SK-N-MC (cell line): Measurements from ENCODE around the gene ZNF384.
A peak's percentile ranks its signal among the peaks of the same experiment; 100 is the strongest.

Experiments
- DNase-seq: peaks from one replicate; pipeline ENCODE4 v3.0.0-alpha.2; 2011; ENCODE audit warnings: low read depth, low spot score
- H3K27ac ChIP-seq: fragments of 200-600 bp; sonication (generic); 2 replicates; pipeline ENCODE4 v1.5.1; 2016; ENCODE audit warnings: mixed run types
- H3K36me3 ChIP-seq: fragments of 200-600 bp; sonication (generic); 2 replicates; pipeline ENCODE4 v1.6.1; 2017; ENCODE audit warnings: antibody characterized with exemption, low read length, mixed read lengths; ENCODE audit not compliant: insufficient read depth
- H3K4me3 ChIP-seq: fragments of 200-600 bp; sonication (generic); 2 replicates; pipeline ENCODE4 v1.5.1; 2016
- H3K9ac ChIP-seq: fragments of 200-600 bp; sonication (generic); 2 replicates; pipeline ENCODE4 v1.8.0; 2017; ENCODE audit warnings: mixed run types, mixed read lengths; ENCODE audit not compliant: insufficient read length
- H3K9me3 ChIP-seq: fragments of 200-600 bp; sonication (generic); 2 replicates; pipeline ENCODE4 v1.6.1; 2017; ENCODE audit warnings: low read depth, mild to moderate bottlenecking, antibody characterized with exemption, low read length, moderate library complexity, mixed read lengths
- EZH2 ChIP-seq: fragments of 200-600 bp; sonication (generic); IDR thresholded peaks from one replicate; pipeline ENCODE4 v1.6.1; 2017; ENCODE audit warnings: antibody characterized with exemption
- FOXP2 ChIP-seq: optimal IDR thresholded peaks from 2 replicates; pipeline ENCODE3; 2011; ENCODE audit warnings: mild to moderate bottlenecking, moderate library complexity; ENCODE audit not compliant: insufficient read depth; ENCODE audit errors: extremely low read length, control extremely low read depth
- POLR2AphosphoS5 ChIP-seq: IDR thresholded peaks from 2 replicates; pipeline ENCODE4 v1.6.1; 2012; ENCODE audit warnings: mild to moderate bottlenecking, low read depth, low read length, borderline replicate concordance

Gene ZNF384

GRCh38 chr12:6700646-6701051, 11.5 kb upstream of the ZNF384 start, which contains the start of gene PIANP:
PIANP (minus strand) TSS chr12:6700815; CDS start chr12:6698061, 2,754 bp downstream.
- Histone ChIP-seq H3K9ac (peak within 1 kb of the TSS; percentile 59), H3K9me3 (no peaks in the 10 kb centered on the region), H3K4me3 (peak within 1 kb of the TSS; percentile 80), H3K36me3 (no peaks in the 10 kb centered on the region), H3K27ac (no peak within 1 kb of the TSS)
- TF ChIP-seq EZH2 (no peak), POLR2AphosphoS5 (no peak), FOXP2 (no peak)
- DNase-seq: no peak

GRCh38 chr12:6699989-6700645, 10.9 kb upstream of the ZNF384 start:
- Histone ChIP-seq H3K9me3 (no peaks in the 10 kb centered on the region), H3K36me3 (no peaks in the 10 kb centered on the region), H3K27ac (no peak overlapping the region), H3K4me3 (peak overlapping the region; percentile 80), H3K9ac (no peak overlapping the region)
- DNase-seq: no peak
- TF ChIP-seq EZH2: no peak
- TF ChIP-seq POLR2AphosphoS5: no peak
- TF ChIP-seq FOXP2: no peak

- Histone ChIP-seq H3K4me3 (peak overlapping the region; percentile 80), H3K9me3 (no peaks in the 10 kb centered on the region), H3K27ac (no peak overlapping the region), H3K36me3 (no peaks in the 10 kb centered on the region), H3K9ac (no peak overlapping the region)
- no peak for DNase-seq
- TF ChIP-seq FOXP2 (no peak), EZH2 (no peak), POLR2AphosphoS5 (no peak)
Observed at GRCh38 chr12:6699259-6699988, 10.2 kb upstream of the ZNF384 start.

- no peak overlapping the region for H3K4me3 ChIP-seq
- no peaks in the 10 kb centered on the region for H3K9me3 ChIP-seq
- H3K27ac ChIP-seq: no peak overlapping the region
- no peak overlapping the region for H3K9ac ChIP-seq
- DNase-seq: no peak
- H3K36me3 ChIP-seq: no peaks in the 10 kb centered on the region
- TF ChIP-seq FOXP2 (no peak), POLR2AphosphoS5 (no peak), EZH2 (no peak)
Observed at GRCh38 chr12:6698352-6699046, 9.3 kb upstream of the ZNF384 start.

- no peak overlapping the region for H3K27ac ChIP-seq
- H3K36me3 ChIP-seq: no peaks in the 10 kb centered on the region
- no peak for TF ChIP-seq EZH2
- no peak for TF ChIP-seq FOXP2
- no peak for TF ChIP-seq POLR2AphosphoS5
- no peak overlapping the region for H3K9ac ChIP-seq
- H3K4me3 ChIP-seq: no peak overlapping the region
- no peak for DNase-seq
- no peaks in the 10 kb centered on the region for H3K9me3 ChIP-seq
Observed at GRCh38 chr12:6697584-6698351, 8.6 kb upstream of the ZNF384 start.

- no peak for TF ChIP-seq FOXP2
- Histone ChIP-seq H3K4me3 (no peak overlapping the region), H3K9me3 (no peaks in the 10 kb centered on the region), H3K27ac (no peak overlapping the region), H3K9ac (no peak overlapping the region), H3K36me3 (no peaks in the 10 kb centered on the region)
- DNase-seq: no peak
Observed at GRCh38 chr12:6696690-6697583, 7.8 kb upstream of the ZNF384 start.

GRCh38 chr12:6695313-6696045, 6.3 kb upstream of the ZNF384 start:
- Histone ChIP-seq H3K36me3 (no peaks in the 10 kb centered on the region), H3K4me3 (no peak overlapping the region), H3K9me3 (no peaks in the 10 kb centered on the region), H3K9ac (no peak overlapping the region), H3K27ac (no peak overlapping the region)
- TF ChIP-seq POLR2AphosphoS5 (no peak), FOXP2 (no peak), EZH2 (no peak)
- no peak for DNase-seq
